Endodermal cell (in vitro differentiated cells): ENCODE data around the gene GPR107. TPM values are rescaled to one million over a fixed set of nuclear protein-coding genes. Genes with fewer than 3 reads are reported as not detected.

ENCODE experiments used
- DNase-seq: peaks from one replicate; pipeline ENCODE4 v3.0.0-alpha.2; 2017
- H3K27ac ChIP-seq: 2 replicates; pipeline ENCODE4 v1.5.1; 2013; ENCODE audit warnings: mild to moderate bottlenecking, low read depth, low read length, moderate library complexity
- H3K27me3 ChIP-seq: 2 replicates; pipeline ENCODE4 v1.6.1; 2013; ENCODE audit warnings: mild to moderate bottlenecking, low read length, moderate library complexity; ENCODE audit not compliant: insufficient read depth, control insufficient read depth, poor library complexity, severe bottlenecking
- H3K36me3 ChIP-seq: 2 replicates; pipeline ENCODE4 v1.7.0; 2013; ENCODE audit warnings: mild to moderate bottlenecking, low read length, moderate library complexity; ENCODE audit not compliant: control insufficient read depth, insufficient read depth
- H3K4me1 ChIP-seq: one replicate; pipeline ENCODE4 v1.7.0; 2013; ENCODE audit warnings: low read length; ENCODE audit not compliant: control insufficient read depth, insufficient read depth
- H3K4me3 ChIP-seq: 2 replicates; pipeline ENCODE4 v1.5.1; 2013; ENCODE audit warnings: mild to moderate bottlenecking, low read length, moderate library complexity
- H3K9ac ChIP-seq: 2 replicates; pipeline ENCODE4 v1.6.1; 2013; ENCODE audit warnings: mild to moderate bottlenecking, low read length, moderate library complexity; ENCODE audit not compliant: poor library complexity, severe bottlenecking; ENCODE audit errors: extremely low read depth
- H3K9me3 ChIP-seq: 2 replicates; pipeline ENCODE4 v1.6.1; 2013; ENCODE audit warnings: mild to moderate bottlenecking, low read length, moderate library complexity; ENCODE audit not compliant: control insufficient read depth
- H3K27ac Mint-ChIP-seq: 2 replicates; pipeline ENCODE4 v1.8.0; 2020; ENCODE audit warnings: mixed read lengths
- H3K27me3 Mint-ChIP-seq: 2 replicates; pipeline ENCODE4 v1.8.0; 2021; ENCODE audit warnings: mild to moderate bottlenecking, mixed read lengths; ENCODE audit not compliant: insufficient read depth
- H3K36me3 Mint-ChIP-seq: 2 replicates; pipeline ENCODE4 v1.8.0; 2020; ENCODE audit warnings: low read depth, mixed read lengths
- H3K4me1 Mint-ChIP-seq: 2 replicates; pipeline ENCODE4 v1.8.0; 2020; ENCODE audit warnings: mixed read lengths
- H3K4me3 Mint-ChIP-seq: 2 replicates; pipeline ENCODE4 v1.8.0; 2020; ENCODE audit warnings: mild to moderate bottlenecking, moderate library complexity, mixed read lengths
- H3K9me3 Mint-ChIP-seq: 2 replicates; pipeline ENCODE4 v1.8.0; 2020; ENCODE audit warnings: mild to moderate bottlenecking, mixed read lengths
- CTCF ChIP-seq: fragments of 200-600 bp; sonication (generic); conservative IDR thresholded peaks from 2 replicates; pipeline ENCODE4 v1.5.0; 2021; ENCODE audit warnings: antibody characterized with exemption, mild to moderate bottlenecking
- whole genome bisulfite sequencing, 2 experiments: methylation state at CpG; one replicate each; pipeline versions ENCODE4 v1.1.5 to v1.1.7; 2013; ENCODE audit warnings: missing lambda C conversion rate in 2 of 2, mixed read lengths in 1 of 2; ENCODE audit not compliant: insufficient coverage in 1 of 2, insufficient read length in 1 of 2; 5-methylcytosine and 5-hydroxymethylcytosine counted together
- total RNA-seq, 2 donors: library from RNA; stranded (reverse); fragmentation: NEBNext Ultra II Directional in 1 of 2; extraction: Animal tissue kit (Norgen Biotek cat#: 25700) in 1 of 2; gene quantifications; 2 replicates in 1 of 2; 3 replicates in 1 of 2; pipeline ENCODE4 v1.2.1, GENCODE V29; 2021

Gene GPR107
- total RNA-seq, 2 donors from 2014 or later, result 50.7 to 62.0 TPM

- Histone ChIP-seq H3K27ac (no peak overlapping the region), H3K27me3 (no peaks in the 10 kb centered on the region), H3K4me1 (peaks cover 9% of the 10 kb centered on the region), H3K36me3 (no peaks in the 10 kb centered on the region), H3K9ac (no peak overlapping the region), H3K4me3 (peak overlapping the region; percentile 77), H3K9me3 (no peaks in the 10 kb centered on the region)
- Mint-ChIP-seq H3K36me3 (no peaks in the 10 kb centered on the region), H3K4me1 (peaks cover 12% of the 10 kb centered on the region), H3K27ac (no peak overlapping the region), H3K4me3 (peak overlapping the region; percentile 75), H3K9me3 (no peaks in the 10 kb centered on the region), H3K27me3 (peaks cover 14% of the 10 kb centered on the region)
- no peak for DNase-seq
- 93 to 97% methylated on average over 9 of the region's 9 CpGs for WGBS, 2 experiments
- no peak for TF ChIP-seq CTCF
Measured at GRCh38 chr9:130174025-130174424, 120.3 kb downstream of the GPR107 start.

- H3K27ac ChIP-seq, result no peak overlapping the region
- H3K9ac ChIP-seq, result no peak overlapping the region
- no peak overlapping the region for H3K4me3 ChIP-seq
- Mint-ChIP-seq H3K9me3 (no peaks in the 10 kb centered on the region), H3K36me3 (no peaks in the 10 kb centered on the region), H3K27me3 (peaks cover 10% of the 10 kb centered on the region), H3K27ac (no peak overlapping the region), H3K4me1 (peaks cover 12% of the 10 kb centered on the region), H3K4me3 (peak overlapping the region; percentile 75)
- no peak for DNase-seq
- H3K36me3 ChIP-seq, result no peaks in the 10 kb centered on the region
- H3K27me3 ChIP-seq, result no peaks in the 10 kb centered on the region
- WGBS, 2 experiments, result 89 to 95% methylated on average over 5 to 8 of the region's 8 CpGs
- H3K9me3 ChIP-seq, result no peaks in the 10 kb centered on the region
- peaks cover 9% of the 10 kb centered on the region for H3K4me1 ChIP-seq
- TF ChIP-seq CTCF, result no peak
Measured at GRCh38 chr9:130174920-130175321, 121.2 kb downstream of the GPR107 start.

GRCh38 chr9:130175355-130175754 is 121.6 kb downstream of the GPR107 start:
- Mint-ChIP-seq H3K36me3 (no peaks in the 10 kb centered on the region), H3K27ac (no peak overlapping the region), H3K27me3 (peaks cover 8% of the 10 kb centered on the region), H3K9me3 (no peaks in the 10 kb centered on the region), H3K4me3 (no peak overlapping the region), H3K4me1 (peaks cover 12% of the 10 kb centered on the region)
- Histone ChIP-seq H3K27me3 (no peaks in the 10 kb centered on the region), H3K4me3 (no peak overlapping the region), H3K9me3 (no peaks in the 10 kb centered on the region), H3K4me1 (peaks cover 9% of the 10 kb centered on the region), H3K27ac (no peak overlapping the region), H3K9ac (no peak overlapping the region), H3K36me3 (peaks cover 2% of the 10 kb centered on the region)
- TF ChIP-seq CTCF, result no peak
- DNase-seq, result no peak
- WGBS, 2 experiments, result 90% methylated on average over 5 to 9 of the region's 9 CpGs
